ENCODE results near the gene C3orf49.

Gene C3orf49, protein sequence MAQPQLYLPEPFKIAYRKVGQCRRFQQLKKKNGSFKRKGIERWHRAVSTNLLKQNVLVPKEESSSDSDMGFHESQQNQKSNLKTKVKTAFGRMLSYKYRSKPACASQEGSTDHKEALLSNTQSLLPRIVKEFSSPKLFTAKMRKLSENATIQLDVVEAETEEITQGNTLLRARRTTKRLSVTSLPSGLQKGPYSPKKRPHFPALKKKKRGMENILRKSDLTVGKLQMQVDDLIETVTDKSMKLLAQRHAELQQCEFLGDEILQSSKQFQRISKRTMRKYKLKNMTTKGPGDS

DNA sequence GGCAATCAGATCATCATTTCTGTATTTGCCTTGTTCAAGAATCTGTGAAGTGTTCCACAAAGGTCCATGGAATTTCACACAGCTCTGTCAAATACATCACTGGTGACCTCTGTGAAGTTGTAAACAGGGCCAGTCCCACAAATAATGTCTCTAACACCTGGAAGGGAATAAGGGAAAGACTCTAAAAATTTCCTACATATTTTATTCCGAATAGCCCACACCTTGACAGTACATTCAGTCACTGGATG lies at the start of gene C3orf49:
TSS of gene C3orf49 (plus strand) at position 149 of the 248 bp plus-strand sequence. CDS start 173 bp downstream, outside the sequence.
- no peak for DNase-seq (ENCODE audit: extremely low read depth, low read depth)
- TF ChIP-seq, protein P1, sequence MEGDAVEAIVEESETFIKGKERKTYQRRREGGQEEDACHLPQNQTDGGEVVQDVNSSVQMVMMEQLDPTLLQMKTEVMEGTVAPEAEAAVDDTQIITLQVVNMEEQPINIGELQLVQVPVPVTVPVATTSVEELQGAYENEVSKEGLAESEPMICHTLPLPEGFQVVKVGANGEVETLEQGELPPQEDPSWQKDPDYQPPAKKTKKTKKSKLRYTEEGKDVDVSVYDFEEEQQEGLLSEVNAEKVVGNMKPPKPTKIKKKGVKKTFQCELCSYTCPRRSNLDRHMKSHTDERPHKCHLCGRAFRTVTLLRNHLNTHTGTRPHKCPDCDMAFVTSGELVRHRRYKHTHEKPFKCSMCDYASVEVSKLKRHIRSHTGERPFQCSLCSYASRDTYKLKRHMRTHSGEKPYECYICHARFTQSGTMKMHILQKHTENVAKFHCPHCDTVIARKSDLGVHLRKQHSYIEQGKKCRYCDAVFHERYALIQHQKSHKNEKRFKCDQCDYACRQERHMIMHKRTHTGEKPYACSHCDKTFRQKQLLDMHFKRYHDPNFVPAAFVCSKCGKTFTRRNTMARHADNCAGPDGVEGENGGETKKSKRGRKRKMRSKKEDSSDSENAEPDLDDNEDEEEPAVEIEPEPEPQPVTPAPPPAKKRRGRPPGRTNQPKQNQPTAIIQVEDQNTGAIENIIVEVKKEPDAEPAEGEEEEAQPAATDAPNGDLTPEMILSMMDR (IDR thresholded peaks at IDR 0.05; ENCODE audit: low read depth, low read length) = no peak

DNA sequence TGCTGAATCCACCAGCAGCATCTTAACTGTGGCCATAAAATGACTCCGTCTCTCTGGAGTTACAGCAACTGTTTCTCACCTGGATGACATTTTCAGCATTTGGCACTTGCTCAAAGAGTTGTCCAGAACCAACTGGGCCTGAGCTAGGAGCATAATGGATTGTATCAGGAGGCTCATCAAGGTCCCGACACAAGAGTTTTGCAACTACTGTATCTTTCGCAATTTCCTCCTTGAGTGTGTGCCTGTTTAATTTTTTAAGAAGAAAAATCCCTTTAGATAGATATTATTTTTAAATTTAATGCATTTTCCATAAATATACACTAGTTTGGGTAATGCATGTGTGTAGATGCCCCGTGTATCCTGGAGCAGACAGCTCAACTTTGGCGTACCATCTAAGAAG lies 44.3 kb upstream of the C3orf49 start:
- TF ChIP-seq, protein P1 (IDR thresholded peaks at IDR 0.05; ENCODE audit: low read depth, low read length) = no peak
- DNase-seq (ENCODE audit: extremely low read depth, low read depth) = no peak

DNA sequence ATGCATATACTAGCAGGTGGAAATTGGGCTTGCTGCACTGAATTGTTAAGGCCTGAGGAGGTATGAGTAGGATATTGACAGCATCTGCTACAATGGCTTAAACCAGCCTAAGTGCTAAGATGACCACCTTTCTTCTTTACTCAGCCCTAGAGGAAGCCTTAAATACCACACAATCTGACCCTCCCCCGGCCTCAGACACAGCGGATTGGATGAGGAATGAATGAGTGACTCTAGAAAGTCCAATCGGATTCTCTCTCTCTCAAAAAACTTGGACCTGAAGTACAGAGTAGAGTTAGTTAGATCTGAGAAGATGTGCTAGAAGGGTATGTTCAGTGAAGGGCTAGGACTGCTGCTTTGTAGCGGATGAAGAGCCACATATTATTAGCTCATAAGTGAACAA lies 39.9 kb upstream of the C3orf49 start:
- DNase-seq (ENCODE audit: extremely low read depth, low read depth) = no peak
- TF ChIP-seq, protein P1 (IDR thresholded peaks at IDR 0.05; ENCODE audit: low read depth, low read length) = no peak

DNA sequence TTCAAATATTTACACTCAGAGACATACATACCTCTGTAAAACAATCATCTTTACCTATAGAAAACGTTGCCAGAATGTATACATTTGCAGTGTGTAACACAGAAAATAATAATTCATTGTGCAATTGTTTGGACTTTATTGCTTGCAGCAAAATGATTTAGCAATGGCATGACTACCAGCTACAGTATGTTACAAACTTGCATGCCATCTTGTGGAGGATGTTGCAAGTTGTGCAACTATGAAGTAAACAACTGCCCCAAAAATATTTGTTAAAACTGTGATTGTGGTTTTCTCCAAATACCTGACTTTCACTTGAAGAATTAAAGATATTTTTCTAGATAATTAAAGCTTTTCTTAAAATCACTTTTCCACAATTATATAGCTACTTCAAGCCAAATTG lies 27.1 kb upstream of the C3orf49 start:
- peak; percentile 60 for DNase-seq (ENCODE audit: extremely low read depth, low read depth)
- TF ChIP-seq, protein P1 (IDR thresholded peaks at IDR 0.05; ENCODE audit: low read depth, low read length) = peak; percentile 54

DNA sequence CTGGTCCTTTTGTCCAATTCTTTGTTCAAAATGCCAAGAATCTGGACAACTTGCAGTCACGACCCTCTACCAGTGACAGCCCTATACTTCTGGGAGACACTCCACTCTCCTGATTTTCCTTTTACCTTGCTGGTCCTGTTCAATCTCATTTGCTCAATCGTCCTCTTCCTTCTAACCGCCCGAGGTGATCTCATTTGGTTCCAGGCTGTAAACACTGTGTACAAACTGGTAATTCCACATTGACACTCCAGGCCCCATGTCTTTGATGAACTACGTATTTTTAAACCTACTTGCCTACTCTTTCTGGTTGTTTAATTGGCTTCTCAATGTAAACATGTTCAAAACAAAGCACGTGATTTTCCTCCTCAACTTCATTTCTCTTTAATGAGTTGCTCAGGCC lies 23.7 kb upstream of the C3orf49 start:
- DNase-seq (ENCODE audit: extremely low read depth, low read depth) = no peak
- TF ChIP-seq, protein P1 (IDR thresholded peaks at IDR 0.05; ENCODE audit: low read depth, low read length) = no peak

DNA sequence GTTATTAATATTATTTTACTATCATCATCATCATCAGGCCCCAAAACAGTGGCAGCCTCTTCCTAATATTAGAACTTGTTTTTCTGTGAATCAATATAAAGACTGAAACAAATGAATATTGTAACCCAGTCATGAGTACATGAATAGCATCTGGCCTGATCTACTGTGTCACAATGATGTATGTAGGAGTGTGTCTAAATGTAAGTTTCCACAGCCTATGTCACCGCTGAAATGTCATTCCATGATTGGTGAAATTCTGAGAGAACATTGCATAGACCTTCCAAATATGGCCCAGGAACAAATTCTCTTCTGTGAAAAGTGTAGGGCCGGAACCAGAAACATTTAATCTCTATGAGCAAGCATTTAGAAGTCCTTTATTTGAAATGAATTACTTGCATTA lies 20.6 kb upstream of the C3orf49 start:
- TF ChIP-seq, protein P1 (IDR thresholded peaks at IDR 0.05; ENCODE audit: low read depth, low read length) = no peak
- no peak for DNase-seq (ENCODE audit: extremely low read depth, low read depth)

DNA sequence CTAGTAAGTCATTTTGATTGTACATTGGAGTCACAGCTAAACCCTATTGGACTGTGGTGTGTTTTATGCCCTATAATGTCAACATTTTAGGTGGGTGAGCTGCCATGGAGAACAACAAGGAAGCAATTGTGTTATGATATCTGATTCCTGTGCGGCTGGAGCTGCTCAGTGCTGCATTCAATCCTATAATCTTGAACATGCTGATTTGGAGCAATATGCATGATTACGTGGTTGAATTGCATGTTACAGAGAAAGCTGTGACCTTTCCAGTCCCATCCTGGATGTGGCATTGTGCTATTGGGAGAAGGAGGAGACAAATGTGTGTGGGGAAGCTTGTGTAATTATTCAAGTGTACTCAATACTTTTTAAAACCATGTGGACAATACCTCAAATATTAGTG lies 20.1 kb upstream of the C3orf49 start:
- TF ChIP-seq, protein P1 (IDR thresholded peaks at IDR 0.05; ENCODE audit: low read depth, low read length) = no peak
- no peak for DNase-seq (ENCODE audit: extremely low read depth, low read depth)

Measured in AG09319 (cell line).